Left ventricle myocardium inferior (tissue), 1 donor: Measurements from ENCODE around the gene MND1. TPM values are rescaled to one million over a fixed set of nuclear protein-coding genes. Genes with fewer than 3 reads are reported as not detected.

ENCODE experiments used
- DNase-seq: peaks from one replicate; pipeline ENCODE4 v3.0.0-alpha.2; 2020
- H3K27ac ChIP-seq: fragments of 200-600 bp; replicated peaks from 2 replicates; pipeline ENCODE4 v1.8.0; 2021
- H3K27me3 ChIP-seq: fragments of 200-600 bp; 2 replicates; pipeline ENCODE4 v1.8.0; 2021; ENCODE audit warnings: low read depth
- H3K36me3 ChIP-seq: fragments of 200-600 bp; 2 replicates; pipeline ENCODE4 v1.8.0; 2021
- H3K4me1 ChIP-seq: fragments of 200-600 bp; 2 replicates; pipeline ENCODE4 v1.8.0; 2021
- H3K4me3 ChIP-seq: fragments of 200-600 bp; 2 replicates; pipeline ENCODE4 v1.8.0; 2021; ENCODE audit warnings: mild to moderate bottlenecking, moderate library complexity
- H3K9me3 ChIP-seq: fragments of 200-600 bp; replicated peaks from 2 replicates; pipeline ENCODE4 v1.8.0; 2021
- intact Hi-C: fragments of 100-400 bp; cut with micrococcal nuclease; formaldehyde crosslinking; loops from one replicate; pipeline ENCODE4 v1.11.0; 2022
- total RNA-seq: library from RNA; stranded (reverse); fragmentation: NEBNext Ultra II Directional; extraction: Animal tissue kit (Norgen Biotek cat#: 25700); gene quantifications from one replicate; pipeline ENCODE4 v1.2.1, GENCODE V29; 2021
- TF ChIP-seq, protein P1 (sequence below): fragments of 200-600 bp; IDR thresholded peaks from 2 replicates; pipeline ENCODE4 v1.8.0; 2021; ENCODE audit warnings: antibody characterized with exemption, mild to moderate bottlenecking, borderline replicate concordance
- donor health status: DM: no; HTN: yes; CAD: no; lungs with severe emphysema.

Gene MND1
- total RNA-seq, 1 donor from 2014 or later: 0.38 TPM

DNA sequence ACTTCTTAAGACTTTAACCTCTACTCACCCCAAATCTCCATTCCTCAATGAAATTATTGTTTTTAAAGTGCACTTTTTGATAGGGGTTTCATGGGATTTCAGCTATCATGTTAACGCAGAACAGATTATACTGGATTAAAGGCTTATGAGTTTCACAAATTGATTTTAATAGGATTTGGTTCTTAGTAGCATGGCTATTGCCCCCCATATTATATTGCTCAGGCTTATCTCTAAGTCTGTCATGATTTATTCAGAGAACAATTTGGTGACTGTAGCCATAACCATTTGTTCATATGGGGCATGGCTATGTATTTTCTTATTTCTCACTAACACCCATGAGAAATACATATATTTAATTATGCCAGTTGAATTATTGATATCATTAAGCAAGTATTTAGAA is 57.0 kb downstream of the MND1 start:
- no peaks in the 10 kb centered on the region for H3K9me3 ChIP-seq
- no peaks in the 10 kb centered on the region for H3K36me3 ChIP-seq
- no peaks in the 10 kb centered on the region for H3K4me1 ChIP-seq
- TF ChIP-seq, protein P1, sequence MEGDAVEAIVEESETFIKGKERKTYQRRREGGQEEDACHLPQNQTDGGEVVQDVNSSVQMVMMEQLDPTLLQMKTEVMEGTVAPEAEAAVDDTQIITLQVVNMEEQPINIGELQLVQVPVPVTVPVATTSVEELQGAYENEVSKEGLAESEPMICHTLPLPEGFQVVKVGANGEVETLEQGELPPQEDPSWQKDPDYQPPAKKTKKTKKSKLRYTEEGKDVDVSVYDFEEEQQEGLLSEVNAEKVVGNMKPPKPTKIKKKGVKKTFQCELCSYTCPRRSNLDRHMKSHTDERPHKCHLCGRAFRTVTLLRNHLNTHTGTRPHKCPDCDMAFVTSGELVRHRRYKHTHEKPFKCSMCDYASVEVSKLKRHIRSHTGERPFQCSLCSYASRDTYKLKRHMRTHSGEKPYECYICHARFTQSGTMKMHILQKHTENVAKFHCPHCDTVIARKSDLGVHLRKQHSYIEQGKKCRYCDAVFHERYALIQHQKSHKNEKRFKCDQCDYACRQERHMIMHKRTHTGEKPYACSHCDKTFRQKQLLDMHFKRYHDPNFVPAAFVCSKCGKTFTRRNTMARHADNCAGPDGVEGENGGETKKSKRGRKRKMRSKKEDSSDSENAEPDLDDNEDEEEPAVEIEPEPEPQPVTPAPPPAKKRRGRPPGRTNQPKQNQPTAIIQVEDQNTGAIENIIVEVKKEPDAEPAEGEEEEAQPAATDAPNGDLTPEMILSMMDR: no peak
- intact Hi-C loops: no loop called here
- no peak overlapping the region for H3K4me3 ChIP-seq
- no peak overlapping the region for H3K27ac ChIP-seq
- DNase-seq: no peak
- H3K27me3 ChIP-seq: no peaks in the 10 kb centered on the region

DNA sequence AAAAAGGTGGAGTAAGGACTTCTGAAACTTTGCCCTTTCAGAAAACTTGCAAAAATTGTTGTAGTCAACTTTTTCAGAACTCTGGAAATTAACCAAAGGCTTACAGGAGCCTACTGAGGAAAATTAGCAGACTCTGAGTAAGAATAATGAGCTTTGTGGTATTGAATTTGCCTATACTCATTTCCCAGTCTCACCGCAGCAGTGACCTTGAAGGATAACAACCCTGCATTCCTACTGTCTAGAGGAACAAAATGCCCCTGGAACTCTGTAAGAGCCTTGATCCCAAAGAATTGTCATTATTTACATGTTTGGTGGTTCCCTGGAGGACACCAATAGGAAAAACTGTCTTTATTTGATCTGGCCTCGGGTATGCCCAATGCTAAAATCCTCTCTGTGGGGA is 57.9 kb downstream of the MND1 start:
- DNase-seq: no peak
- Histone ChIP-seq H3K4me3 (no peak overlapping the region), H3K9me3 (no peaks in the 10 kb centered on the region), H3K27ac (no peak overlapping the region), H3K27me3 (no peaks in the 10 kb centered on the region), H3K36me3 (no peaks in the 10 kb centered on the region), H3K4me1 (no peaks in the 10 kb centered on the region)
- intact Hi-C loops: no loop called here
- TF ChIP-seq, protein P1: no peak

DNA sequence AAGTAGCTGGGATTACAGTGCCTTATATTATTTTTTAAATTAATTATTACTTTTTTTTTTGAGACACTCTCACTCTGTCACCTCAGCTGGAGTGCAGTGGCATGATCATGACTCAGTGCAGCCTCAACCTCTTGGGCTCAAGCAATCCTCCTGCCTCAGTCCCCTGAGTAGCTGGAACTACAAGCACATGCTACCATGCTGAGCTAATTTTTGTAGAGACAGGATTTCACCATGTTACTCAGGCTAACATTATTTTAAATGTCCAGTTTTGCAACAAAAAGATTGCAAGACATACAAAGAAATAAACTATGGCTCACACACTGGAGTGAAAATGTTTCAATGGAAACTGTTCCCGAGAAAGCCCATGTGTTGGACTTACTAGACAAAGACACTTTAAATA is 59.2 kb downstream of the MND1 start:
- intact Hi-C loops: no loop called here
- no peaks in the 10 kb centered on the region for H3K27me3 ChIP-seq
- H3K4me1 ChIP-seq: no peaks in the 10 kb centered on the region
- no peaks in the 10 kb centered on the region for H3K36me3 ChIP-seq
- no peaks in the 10 kb centered on the region for H3K9me3 ChIP-seq
- TF ChIP-seq, protein P1: no peak
- no peak for DNase-seq
- H3K4me3 ChIP-seq: no peak overlapping the region
- H3K27ac ChIP-seq: no peak overlapping the region

DNA sequence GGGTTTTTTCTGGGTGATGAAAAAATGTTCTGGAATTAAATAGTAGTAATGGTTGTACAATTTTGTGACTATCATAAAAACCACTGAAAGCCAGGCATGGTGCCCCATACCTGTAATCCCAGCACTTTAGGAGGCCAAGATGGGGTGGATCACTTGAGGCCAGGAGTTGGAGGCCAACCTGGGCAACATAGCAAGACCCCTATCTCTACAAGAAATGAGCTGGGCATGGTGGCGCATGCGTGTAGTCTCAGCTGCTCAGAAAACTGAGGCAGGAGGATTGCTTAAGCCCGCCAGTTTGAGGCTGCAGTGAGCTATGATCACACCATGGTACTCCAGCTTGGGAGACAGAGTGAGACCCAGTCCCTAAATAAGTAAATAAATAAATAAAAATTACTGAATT is 63.4 kb downstream of the MND1 start:
- Histone ChIP-seq H3K27ac (no peak overlapping the region), H3K36me3 (no peaks in the 10 kb centered on the region), H3K9me3 (no peaks in the 10 kb centered on the region), H3K27me3 (no peaks in the 10 kb centered on the region), H3K4me3 (no peak overlapping the region), H3K4me1 (peaks cover 7% of the 10 kb centered on the region)
- intact Hi-C loops: no loop called here
- DNase-seq: no peak
- TF ChIP-seq, protein P1: no peak

DNA sequence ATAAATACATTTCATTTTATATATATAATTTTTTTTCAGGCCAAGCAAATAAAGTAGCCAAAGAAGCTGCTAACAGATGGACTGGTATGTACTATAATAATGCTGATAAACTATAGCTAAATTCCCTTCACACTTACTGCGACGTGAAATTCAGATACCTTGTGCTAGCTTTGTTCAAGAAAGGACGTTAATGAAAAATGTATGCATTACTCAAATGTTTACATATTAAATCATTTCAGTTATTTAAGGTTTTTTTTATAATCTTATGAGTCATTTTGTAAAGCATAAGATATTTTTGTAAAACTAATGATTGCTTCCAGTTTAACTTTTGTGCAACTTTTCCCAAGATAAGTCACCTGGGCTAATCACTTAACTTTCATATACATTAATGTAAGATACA is 64.4 kb downstream of the MND1 start:
- intact Hi-C loops: no loop called here
- TF ChIP-seq, protein P1: no peak
- Histone ChIP-seq H3K4me3 (no peak overlapping the region), H3K27me3 (no peaks in the 10 kb centered on the region), H3K4me1 (peaks cover 7% of the 10 kb centered on the region), H3K27ac (no peak overlapping the region), H3K36me3 (no peaks in the 10 kb centered on the region), H3K9me3 (no peaks in the 10 kb centered on the region)
- DNase-seq: no peak

DNA sequence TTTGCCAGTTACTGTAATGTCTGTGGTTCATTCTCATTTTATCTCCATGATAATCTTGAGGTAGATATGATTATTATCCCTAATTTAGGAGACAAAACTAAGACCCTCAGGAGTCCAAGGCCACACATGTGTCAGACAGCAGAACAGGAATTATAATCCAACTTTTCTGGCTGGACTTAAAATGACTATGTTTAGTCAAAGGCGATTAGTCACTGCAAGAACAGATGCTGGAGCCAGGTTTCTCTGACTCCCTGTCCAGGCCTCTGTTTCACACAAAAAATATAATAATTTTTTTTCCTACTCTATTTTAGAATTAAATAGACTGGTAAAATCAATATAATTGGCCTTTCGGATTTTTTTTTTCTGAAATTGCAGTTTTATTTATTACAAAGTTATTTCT is 64.9 kb downstream of the MND1 start:
- H3K4me1 ChIP-seq: peaks cover 7% of the 10 kb centered on the region
- TF ChIP-seq, protein P1: no peak
- no peak for DNase-seq
- H3K4me3 ChIP-seq: no peak overlapping the region
- intact Hi-C loops: no loop called here
- H3K27ac ChIP-seq: no peak overlapping the region
- no peaks in the 10 kb centered on the region for H3K36me3 ChIP-seq
- no peaks in the 10 kb centered on the region for H3K27me3 ChIP-seq
- H3K9me3 ChIP-seq: no peaks in the 10 kb centered on the region
